ENCODE measurements around the gene UBQLNL.

Gene UBQLNL

DNA sequence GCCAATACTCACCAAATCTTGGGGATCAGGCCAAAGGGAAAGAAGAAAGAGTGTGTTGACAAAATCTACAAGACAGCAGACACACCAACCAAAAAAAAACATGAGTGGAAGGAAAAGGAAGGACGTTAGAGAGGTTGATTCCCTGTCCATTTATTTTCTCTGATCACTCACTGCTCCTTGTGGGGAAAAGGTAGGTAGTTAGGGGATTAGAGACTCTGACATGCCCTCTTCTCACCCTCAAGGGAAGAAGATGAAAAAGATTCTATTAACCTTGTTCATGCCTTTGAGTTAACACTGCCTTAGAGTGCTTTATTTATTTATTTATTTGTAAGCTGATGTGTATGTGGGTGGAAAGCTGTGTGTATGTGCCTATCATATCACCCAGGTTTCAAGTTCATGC lies 31.9 kb upstream of the UBQLNL start, which contains the start of gene OR52H1:
OR52H1 (minus strand) TSS at position 101 of the 400 bp plus-strand sequence. CDS start 3,035 bp downstream, outside the sequence.
- no peak within 1 kb of the TSS for H3K27ac ChIP-seq
- TF ChIP-seq, protein P1, sequence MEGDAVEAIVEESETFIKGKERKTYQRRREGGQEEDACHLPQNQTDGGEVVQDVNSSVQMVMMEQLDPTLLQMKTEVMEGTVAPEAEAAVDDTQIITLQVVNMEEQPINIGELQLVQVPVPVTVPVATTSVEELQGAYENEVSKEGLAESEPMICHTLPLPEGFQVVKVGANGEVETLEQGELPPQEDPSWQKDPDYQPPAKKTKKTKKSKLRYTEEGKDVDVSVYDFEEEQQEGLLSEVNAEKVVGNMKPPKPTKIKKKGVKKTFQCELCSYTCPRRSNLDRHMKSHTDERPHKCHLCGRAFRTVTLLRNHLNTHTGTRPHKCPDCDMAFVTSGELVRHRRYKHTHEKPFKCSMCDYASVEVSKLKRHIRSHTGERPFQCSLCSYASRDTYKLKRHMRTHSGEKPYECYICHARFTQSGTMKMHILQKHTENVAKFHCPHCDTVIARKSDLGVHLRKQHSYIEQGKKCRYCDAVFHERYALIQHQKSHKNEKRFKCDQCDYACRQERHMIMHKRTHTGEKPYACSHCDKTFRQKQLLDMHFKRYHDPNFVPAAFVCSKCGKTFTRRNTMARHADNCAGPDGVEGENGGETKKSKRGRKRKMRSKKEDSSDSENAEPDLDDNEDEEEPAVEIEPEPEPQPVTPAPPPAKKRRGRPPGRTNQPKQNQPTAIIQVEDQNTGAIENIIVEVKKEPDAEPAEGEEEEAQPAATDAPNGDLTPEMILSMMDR (IDR thresholded peaks at IDR 0.05) = no peak
- no peak for TF ChIP-seq ZFX (IDR thresholded peaks at IDR 0.05; ENCODE audit: borderline replicate concordance)

DNA sequence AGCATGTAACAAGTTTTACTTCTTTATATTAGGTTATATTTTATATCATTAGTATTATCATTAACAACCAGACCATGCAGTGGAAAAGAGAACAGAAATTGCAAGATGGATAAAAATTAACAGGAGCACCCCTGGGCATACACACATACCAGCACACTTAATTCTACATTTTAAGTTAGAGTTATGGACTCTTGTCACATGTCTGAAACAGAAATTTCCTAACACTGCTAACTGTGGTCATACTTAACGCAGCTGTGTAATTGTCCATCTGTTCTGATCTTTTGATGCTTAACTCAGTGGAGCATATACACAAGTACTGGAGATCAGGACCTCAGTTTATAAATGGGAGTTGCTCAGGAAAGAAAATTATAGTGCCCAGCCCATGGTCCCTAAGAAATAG lies 31.5 kb upstream of the UBQLNL start:
- TF ChIP-seq ZFX (IDR thresholded peaks at IDR 0.05; ENCODE audit: borderline replicate concordance) = no peak
- TF ChIP-seq, protein P1 (IDR thresholded peaks at IDR 0.05) = no peak

DNA sequence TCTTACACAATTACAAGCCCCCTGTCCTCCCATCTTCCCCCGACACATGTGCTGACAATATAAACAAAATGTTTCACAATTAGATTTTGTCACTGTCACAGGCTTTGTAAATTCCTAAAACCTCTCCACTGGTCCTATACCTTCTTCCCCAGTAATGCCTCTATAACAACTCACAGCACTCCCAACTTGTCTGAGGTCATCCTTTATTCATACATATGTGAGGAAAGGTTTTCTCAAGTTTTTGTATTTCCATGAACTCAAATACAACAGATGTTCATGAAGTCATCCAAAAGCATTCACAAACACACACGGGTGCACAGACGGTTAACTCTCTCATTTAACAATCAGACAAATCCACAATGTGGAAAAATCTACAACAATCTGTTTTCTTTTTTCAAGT lies 30.0 kb upstream of the UBQLNL start:
- no peak for TF ChIP-seq ZFX (IDR thresholded peaks at IDR 0.05; ENCODE audit: borderline replicate concordance)
- TF ChIP-seq, protein P1 (IDR thresholded peaks at IDR 0.05) = no peak
- H3K27ac ChIP-seq = no peak overlapping the region

More for the DNA sequence above, 31.5 kb upstream of the UBQLNL start:
- H3K27ac ChIP-seq = no peak overlapping the region

DNA sequence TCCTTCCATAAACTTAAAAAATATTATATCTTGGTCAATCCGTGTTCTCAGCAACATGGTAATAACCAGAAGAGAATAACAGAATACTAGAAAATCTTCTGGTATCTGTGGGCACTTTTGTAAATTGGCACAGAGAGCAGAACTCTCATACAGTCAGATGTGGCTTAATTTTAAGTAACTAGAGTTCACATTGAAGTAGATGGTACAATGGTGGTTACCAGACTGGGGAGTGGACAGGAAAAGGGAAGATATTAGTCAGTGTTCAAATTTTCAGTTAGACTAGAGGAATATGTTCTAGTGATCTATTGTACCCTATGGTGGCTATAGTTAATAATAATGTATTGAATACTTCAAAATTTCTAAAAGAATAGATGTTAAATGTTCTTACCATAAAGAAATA lies 24.9 kb upstream of the UBQLNL start:
- no peak overlapping the region for H3K27ac ChIP-seq
- no peak for TF ChIP-seq ZFX (IDR thresholded peaks at IDR 0.05; ENCODE audit: borderline replicate concordance)
- TF ChIP-seq, protein P1 (IDR thresholded peaks at IDR 0.05) = no peak

GRCh38 chr11:5536482-5536881 lies 20.0 kb upstream of the UBQLNL start:
- no peak overlapping the region for H3K27ac ChIP-seq
- TF ChIP-seq ZFX (IDR thresholded peaks at IDR 0.05; ENCODE audit: borderline replicate concordance) = no peak
- TF ChIP-seq, protein P1 (IDR thresholded peaks at IDR 0.05) = no peak

DNA sequence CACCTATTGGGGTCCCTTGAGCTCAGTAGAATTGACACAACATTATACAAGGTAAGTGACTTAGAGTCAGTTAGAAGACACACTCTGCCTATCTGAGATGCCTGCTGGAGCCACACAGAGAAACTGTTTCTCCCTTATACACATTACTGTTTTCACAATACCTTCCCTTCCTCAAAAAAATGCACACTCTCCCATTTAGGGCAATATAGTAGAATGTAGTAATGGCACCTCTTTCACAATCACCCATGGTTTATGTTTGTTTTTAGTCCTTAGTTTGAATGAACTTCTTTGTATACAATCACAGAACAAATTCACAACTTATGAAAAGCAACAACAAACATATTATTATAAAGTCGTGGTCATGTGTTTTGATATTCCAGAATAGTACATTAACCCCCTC lies 17.5 kb upstream of the UBQLNL start:
- H3K27ac ChIP-seq = no peak overlapping the region
- TF ChIP-seq, protein P1 (IDR thresholded peaks at IDR 0.05) = no peak
- no peak for TF ChIP-seq ZFX (IDR thresholded peaks at IDR 0.05; ENCODE audit: borderline replicate concordance)

DNA sequence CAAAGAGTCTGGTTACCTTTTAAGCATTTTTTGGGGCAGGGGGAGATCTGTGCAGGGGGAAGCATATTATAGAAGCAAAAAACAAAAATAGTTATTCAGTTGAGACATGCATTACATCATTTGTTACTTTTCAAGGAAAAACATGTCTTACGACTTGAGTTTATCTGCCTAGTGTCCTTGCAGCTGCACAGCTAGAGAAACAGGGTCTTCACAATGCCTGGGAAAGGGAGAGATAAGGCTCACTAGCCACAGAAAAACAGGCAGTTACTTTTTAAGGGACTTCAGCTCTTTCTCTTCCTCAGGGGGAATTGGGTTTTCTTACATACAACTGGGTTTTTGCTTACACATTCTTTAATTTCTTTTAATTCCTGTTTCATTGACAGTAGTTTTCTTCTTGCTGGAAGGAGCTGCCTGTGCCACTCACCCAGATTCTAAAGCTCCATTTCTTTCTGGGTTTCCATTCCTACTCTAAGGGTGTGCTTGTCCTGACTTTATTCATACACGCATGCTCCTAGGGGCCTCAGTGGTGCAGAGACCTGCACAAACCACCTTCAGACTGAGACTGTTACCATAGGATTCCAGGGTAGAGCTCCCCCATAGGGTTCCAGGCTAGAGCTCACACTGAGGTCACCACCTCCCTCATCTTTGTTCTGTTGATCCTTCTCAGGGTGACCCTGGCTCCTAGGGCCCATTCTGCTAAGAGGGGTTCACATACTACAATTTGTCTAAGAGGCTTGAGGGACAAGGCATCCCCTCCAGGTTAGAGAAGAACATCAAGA lies 14.7 kb upstream of the UBQLNL start:
- TF ChIP-seq, protein P1 (IDR thresholded peaks at IDR 0.05) = no peak
- no peak for TF ChIP-seq ZFX (IDR thresholded peaks at IDR 0.05; ENCODE audit: borderline replicate concordance)
- H3K27ac ChIP-seq = no peak overlapping the region

Measured in 22Rv1 (cell line).